ENCODE measurements around the gene DPP6.

- TF ChIP-seq CTCF (conservative IDR thresholded peaks at IDR 0.05; ENCODE audit: low read length) (no peak), EZH2phosphoT487 (IDR thresholded peaks at IDR 0.05; ENCODE audit: borderline replicate concordance, low read depth, low read length) (no peak)
Measured at GRCh38 chr7:154592388-154592787, 540.2 kb downstream of the DPP6 start.
